Subcutaneous adipose tissue (tissue), 4 donors: ENCODE measurements around the gene GCDH. TPM values are rescaled to one million over a fixed set of nuclear protein-coding genes. Genes with fewer than 3 reads are reported as not detected.

Experiments used
- CTCF ChIP-seq: fragments of 450-650 bp; IDR thresholded peaks from one replicate; pipeline ENCODE4 v1.5.1; 2016; ENCODE audit warnings: low read depth, mild to moderate bottlenecking, control low read depth, antibody characterized with exemption, moderate library complexity
- small RNA-seq: library from RNA; depleted of rRNA; stranded (forward); fragments of <200 nt; gene quantifications from one replicate; pipeline ENCODE3, GENCODE V24; 2016
- total RNA-seq, 4 donors: library from RNA; depleted of rRNA; stranded (reverse); fragments of >200 nt; gene quantifications; one replicate each; pipeline ENCODE4 v1.1.0, GENCODE V29; 2016

The GCDH gene
- total RNA-seq, 4 donors from 2014 or later = 34.9 to 98.5 (median 46.0) TPM

GRCh38 chr19:12948612-12949362 lies 57.8 kb downstream of the GCDH start:
- TF ChIP-seq CTCF = no peak

Small RNA genes within 50 kb of the gene (small RNA-seq; reads per million reads assigned to genes)
- not detected for gene MIR5695
- gene MIR6515 = 0.36 reads per million
- not detected for gene MIR6794

Other genes starting within 250 kb of the GCDH start
- gene MAN2B1, start 224.4 kb upstream of the GCDH start, total RNA-seq = 100 to 1,000 TPM in 2 of 4 donors, 10 to 100 TPM in 2; 61.0 to 186 (median 88.5) TPM
- 10 to 100 TPM in 1 of 4 donors, 1 to 10 TPM in 3; 5.7 to 11.6 (median 8.6) TPM for gene WDR83, start 224.4 kb upstream of the GCDH start, total RNA-seq
- 10 to 100 TPM; 49.9 to 85.7 (median 75.7) TPM for gene DHPS, start 209.3 kb upstream of the GCDH start, total RNA-seq
- gene GNG14, start 203.2 kb upstream of the GCDH start, total RNA-seq = not detected
- 1 to 10 TPM; 2.6 to 3.7 (median 2.7) TPM for gene FBXW9, start 194.5 kb upstream of the GCDH start, total RNA-seq
- 10 to 100 TPM; 42.6 to 66.3 (median 61.3) TPM for gene TNPO2, start 167.2 kb upstream of the GCDH start, total RNA-seq
- gene TRIR, start 156.5 kb upstream of the GCDH start, total RNA-seq = 100 to 1,000 TPM; 163 to 417 (median 304) TPM
- gene GET3, start 153.7 kb upstream of the GCDH start, total RNA-seq = 10 to 100 TPM; 35.1 to 53.5 (median 43.4) TPM
- gene BEST2, start 139.4 kb upstream of the GCDH start, total RNA-seq = not detected
- gene HOOK2, start 115.6 kb upstream of the GCDH start, total RNA-seq = 100 to 1,000 TPM in 1 of 4 donors, 10 to 100 TPM in 3; 17.1 to 290 (median 36.9) TPM
- gene JUNB, start 99.7 kb upstream of the GCDH start, total RNA-seq = 100 to 1,000 TPM in 3 of 4 donors, 10 to 100 TPM in 1; 77.6 to 304 (median 155) TPM
- gene PRDX2, start 89.4 kb upstream of the GCDH start, total RNA-seq = 100 to 1,000 TPM; 124 to 217 (median 135) TPM
- 1 to 10 TPM in 1 of 4 donors, not detected in 3; 1.3 TPM for gene THSD8, start 89.1 kb upstream of the GCDH start, total RNA-seq
- 1 to 10 TPM; 3.6 to 7.5 (median 5.1) TPM for gene RNASEH2A, start 84.6 kb upstream of the GCDH start, total RNA-seq
- gene RTBDN, start 56.6 kb upstream of the GCDH start, total RNA-seq = not detected
- gene MAST1, start 52.6 kb upstream of the GCDH start, total RNA-seq = under 1 TPM in 1 of 4 donors, not detected in 3; 0.17 TPM
- 10 to 100 TPM; 24.9 to 74.8 (median 48.2) TPM for gene DNASE2, start 9.7 kb upstream of the GCDH start, total RNA-seq
- not detected for gene KLF1, start 4.0 kb upstream of the GCDH start, total RNA-seq
- gene SYCE2, start 28.1 kb downstream of the GCDH start, total RNA-seq = not detected
- 10 to 100 TPM; 20.1 to 28.6 (median 22.9) TPM for gene FARSA, start 42.6 kb downstream of the GCDH start, total RNA-seq
- gene CALR, start 47.4 kb downstream of the GCDH start, total RNA-seq = 100 to 1,000 TPM; 222 to 414 (median 307) TPM
- gene RAD23A, start 54.7 kb downstream of the GCDH start, total RNA-seq = 100 to 1,000 TPM in 1 of 4 donors, 10 to 100 TPM in 3; 52.2 to 123 (median 84.5) TPM
- 10 to 100 TPM; 25.3 to 48.8 (median 31.7) TPM for gene GADD45GIP1, start 66.1 kb downstream of the GCDH start, total RNA-seq
- gene DAND5, start 78.4 kb downstream of the GCDH start, total RNA-seq = not detected
- 100 to 1,000 TPM in 1 of 4 donors, 10 to 100 TPM in 3; 32.8 to 102 (median 47.0) TPM for gene NFIX, start 104.3 kb downstream of the GCDH start, total RNA-seq
- gene LYL1, start 211.7 kb downstream of the GCDH start, total RNA-seq = 10 to 100 TPM; 13.7 to 27.7 (median 21.5) TPM
- 10 to 100 TPM; 19.5 to 35.6 (median 27.2) TPM for gene TRMT1, start 225.6 kb downstream of the GCDH start, total RNA-seq
- gene NACC1, start 227.1 kb downstream of the GCDH start, total RNA-seq = 10 to 100 TPM in 2 of 4 donors, 1 to 10 TPM in 2; 8.5 to 13.6 (median 9.7) TPM